GM18517 (cell line): ENCODE data around the gene CCDC93.
A peak's percentile ranks its signal among the peaks of the same experiment; 100 is the strongest.
"Not testable (repeated sequence)": the region's sequence is repeated elsewhere in the genome, so short reads cannot be mapped to it uniquely, and the experiment has no call there.

Experiments used
- ATAC-seq: cut with Tn5 transposase; IDR thresholded peaks from one replicate; pipeline ENCODE4 v1.9.1; 2021; ENCODE audit warnings: mild to moderate bottlenecking, moderate library complexity; ENCODE audit not compliant: unreplicated experiment

CCDC93 gene

GRCh38 chr2:118046634-118047210 is 32.9 kb upstream of the CCDC93 start:
- no peak for ATAC-seq

GRCh38 chr2:118045286-118045685 is 31.4 kb upstream of the CCDC93 start:
- ATAC-seq: no peak

- no peak for ATAC-seq
Observed at GRCh38 chr2:118044854-118045253, 31.0 kb upstream of the CCDC93 start.

- ATAC-seq: no peak
Observed at GRCh38 chr2:118044103-118044716, 30.3 kb upstream of the CCDC93 start.

- ATAC-seq: no peak
Observed at GRCh38 chr2:118040891-118041290, 27.0 kb upstream of the CCDC93 start.

GRCh38 chr2:118032169-118033013 is 18.5 kb upstream of the CCDC93 start:
- peak; percentile 99 for ATAC-seq

GRCh38 chr2:118031566-118031965 is 17.7 kb upstream of the CCDC93 start:
- no peak for ATAC-seq

GRCh38 chr2:118029025-118029424 is 15.2 kb upstream of the CCDC93 start:
- no peak for ATAC-seq

GRCh38 chr2:118021356-118021755 is 7.5 kb upstream of the CCDC93 start:
- no peak for ATAC-seq

- ATAC-seq: no peak
Observed at GRCh38 chr2:118019821-118020220, 6.0 kb upstream of the CCDC93 start.

GRCh38 chr2:118016911-118017310 is 3.0 kb upstream of the CCDC93 start:
- no peak for ATAC-seq

GRCh38 chr2:118015761-118016160 is 1.9 kb upstream of the CCDC93 start:
- not testable (repeated sequence) for ATAC-seq

GRCh38 chr2:118014492-118014824 is 588 bp upstream of the CCDC93 start:
- ATAC-seq: no peak

- peak; percentile 31 for ATAC-seq
Observed at GRCh38 chr2:118013221-118013723, 598 bp downstream of the CCDC93 start.

GRCh38 chr2:118012778-118013177 is 1.1 kb downstream of the CCDC93 start:
- ATAC-seq: no peak

GRCh38 chr2:118010473-118010872 is 3.4 kb downstream of the CCDC93 start:
- ATAC-seq: no peak

- ATAC-seq: no peak
Observed at GRCh38 chr2:118006861-118007260, 7.0 kb downstream of the CCDC93 start.

- ATAC-seq: no peak
Observed at GRCh38 chr2:118006326-118006725, 7.5 kb downstream of the CCDC93 start.

- ATAC-seq: peak; percentile 100
Observed at GRCh38 chr2:118003396-118003824, 10.5 kb downstream of the CCDC93 start.

- ATAC-seq: no peak
Observed at GRCh38 chr2:118000041-118000440, 13.8 kb downstream of the CCDC93 start.

- no peak for ATAC-seq
Observed at GRCh38 chr2:117997872-117998454, 15.9 kb downstream of the CCDC93 start.

GRCh38 chr2:117996525-117996924 is 17.3 kb downstream of the CCDC93 start:
- ATAC-seq: no peak
